Fibroblast of lung (primary cell): ENCODE results near the gene WFDC2.

Experiments used
- EZH2 ChIP-seq: IDR thresholded peaks from 2 replicates; pipeline ENCODE4 v1.5.1; 2012; ENCODE audit warnings: low read length, control low read depth, mild to moderate bottlenecking; ENCODE audit errors: missing control alignments
- TF ChIP-seq, protein P1 (sequence below), 2 donors: IDR thresholded peaks in 1 of 2; conservative IDR thresholded peaks in 1 of 2; 1 replicate in 1 of 2; 2 replicates in 1 of 2; pipeline ENCODE4 v1.5.1; 2011 to 2012; ENCODE audit warnings: low read length in 2 of 2, control low read depth in 1 of 2, inconsistent platforms in 1 of 2, low read depth in 1 of 2, mild to moderate bottlenecking in 1 of 2

DNA sequence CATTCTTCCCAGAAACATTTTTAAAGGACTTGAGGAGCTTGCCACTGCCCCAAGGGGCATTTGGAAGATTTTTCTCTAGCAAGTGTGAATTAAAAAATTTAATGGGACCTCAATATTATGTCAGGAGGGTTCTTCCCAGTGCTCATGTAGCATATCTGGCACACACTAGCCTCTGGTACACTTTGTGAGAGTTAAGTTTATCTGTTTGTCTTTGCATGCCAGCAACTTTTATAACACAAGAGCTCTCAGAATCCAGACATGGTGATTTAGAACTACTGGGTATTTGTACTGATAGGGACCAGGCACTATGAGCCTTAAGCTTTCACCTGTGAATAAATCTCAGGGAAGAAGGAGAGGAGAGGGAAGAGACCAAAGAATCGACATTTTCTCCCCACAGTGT is 33.0 kb downstream of the WFDC2 start:
- TF ChIP-seq, protein P1, sequence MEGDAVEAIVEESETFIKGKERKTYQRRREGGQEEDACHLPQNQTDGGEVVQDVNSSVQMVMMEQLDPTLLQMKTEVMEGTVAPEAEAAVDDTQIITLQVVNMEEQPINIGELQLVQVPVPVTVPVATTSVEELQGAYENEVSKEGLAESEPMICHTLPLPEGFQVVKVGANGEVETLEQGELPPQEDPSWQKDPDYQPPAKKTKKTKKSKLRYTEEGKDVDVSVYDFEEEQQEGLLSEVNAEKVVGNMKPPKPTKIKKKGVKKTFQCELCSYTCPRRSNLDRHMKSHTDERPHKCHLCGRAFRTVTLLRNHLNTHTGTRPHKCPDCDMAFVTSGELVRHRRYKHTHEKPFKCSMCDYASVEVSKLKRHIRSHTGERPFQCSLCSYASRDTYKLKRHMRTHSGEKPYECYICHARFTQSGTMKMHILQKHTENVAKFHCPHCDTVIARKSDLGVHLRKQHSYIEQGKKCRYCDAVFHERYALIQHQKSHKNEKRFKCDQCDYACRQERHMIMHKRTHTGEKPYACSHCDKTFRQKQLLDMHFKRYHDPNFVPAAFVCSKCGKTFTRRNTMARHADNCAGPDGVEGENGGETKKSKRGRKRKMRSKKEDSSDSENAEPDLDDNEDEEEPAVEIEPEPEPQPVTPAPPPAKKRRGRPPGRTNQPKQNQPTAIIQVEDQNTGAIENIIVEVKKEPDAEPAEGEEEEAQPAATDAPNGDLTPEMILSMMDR (conservative IDR thresholded peaks at IDR 0.05 in 1 of 2, IDR thresholded peaks at IDR 0.05 in 1 of 2; ENCODE audit: low read depth in 1 of 2, low read length in 2 of 2), result no peak
- TF ChIP-seq EZH2, result no peak
